GM19035 (cell line): Measurements from ENCODE around the gene CROCC2.

Source experiments
- ATAC-seq: cut with Tn5 transposase; IDR thresholded peaks from one replicate; pipeline ENCODE4 v1.9.1; 2021; ENCODE audit not compliant: unreplicated experiment

CROCC2 gene

GRCh38 chr2:241008711-241009121, 102.6 kb downstream of the CROCC2 start:
- ATAC-seq: no peak

GRCh38 chr2:241009191-241009590, 103.1 kb downstream of the CROCC2 start:
- no peak for ATAC-seq

GRCh38 chr2:241009601-241010530, 103.7 kb downstream of the CROCC2 start:
- ATAC-seq: no peak

- ATAC-seq: no peak
Observed at GRCh38 chr2:241010531-241011295, 104.6 kb downstream of the CROCC2 start.

GRCh38 chr2:241011296-241011600, 105.1 kb downstream of the CROCC2 start:
- ATAC-seq: no peak

- ATAC-seq: no peak
Observed at GRCh38 chr2:241011751-241012510, 105.8 kb downstream of the CROCC2 start.

GRCh38 chr2:241014224-241014623, 108.1 kb downstream of the CROCC2 start:
- ATAC-seq: no peak

- ATAC-seq: no peak
Observed at GRCh38 chr2:241014764-241015163, 108.6 kb downstream of the CROCC2 start.

- no peak for ATAC-seq
Observed at GRCh38 chr2:241015439-241015838, 109.3 kb downstream of the CROCC2 start.

GRCh38 chr2:241017228-241017940, 111.2 kb downstream of the CROCC2 start:
- no peak for ATAC-seq

GRCh38 chr2:241018051-241018891, 112.1 kb downstream of the CROCC2 start:
- ATAC-seq: no peak

- no peak for ATAC-seq
Observed at GRCh38 chr2:241019441-241020139, 113.5 kb downstream of the CROCC2 start.

- ATAC-seq: no peak
Observed at GRCh38 chr2:241020201-241020600, 114.1 kb downstream of the CROCC2 start.

- no peak for ATAC-seq
Observed at GRCh38 chr2:241020629-241021190, 114.6 kb downstream of the CROCC2 start.

GRCh38 chr2:241025639-241026038, 119.5 kb downstream of the CROCC2 start:
- ATAC-seq: no peak

- no peak for ATAC-seq
Observed at GRCh38 chr2:241029599-241030332, 123.6 kb downstream of the CROCC2 start.

GRCh38 chr2:241030333-241030680, 124.2 kb downstream of the CROCC2 start:
- no peak for ATAC-seq

GRCh38 chr2:241030883-241031282, 124.7 kb downstream of the CROCC2 start:
- ATAC-seq: no peak
